CD14-positive monocyte (primary cell): ENCODE measurements around the gene BACE1-AS. TPM values are rescaled to one million over a fixed set of nuclear protein-coding genes. Genes with fewer than 3 reads are reported as not detected.

Experiments used
- DNase-seq, 3 donors: peaks; one replicate each; pipeline ENCODE4 v3.0.0-alpha.2; 2011 to 2022
- H2AFZ ChIP-seq: 2 replicates; pipeline ENCODE4 v1.6.0; 2012; ENCODE audit warnings: mild to moderate bottlenecking, low read depth, low read length, inconsistent platforms; ENCODE audit not compliant: insufficient read depth, poor library complexity, severe bottlenecking
- H3K27ac ChIP-seq, 2 donors: 1 replicate in 1 of 2; 2 replicates in 1 of 2; pipeline ENCODE4 v1.5.1; 2012 to 2013; ENCODE audit warnings: low read length in 2 of 2, control low read depth in 1 of 2, inconsistent platforms in 1 of 2, low read depth in 1 of 2, mild to moderate bottlenecking in 1 of 2
- H3K27me3 ChIP-seq, 2 donors: one replicate each; pipeline versions ENCODE4 v1.6.0 to v1.6.1; 2011 to 2013; ENCODE audit warnings: low read length in 2 of 2; ENCODE audit not compliant: control insufficient read depth in 2 of 2, insufficient read depth in 2 of 2
- H3K36me3 ChIP-seq, 2 donors: replicated peaks in 1 of 2; 1 replicate in 1 of 2; 2 replicates in 1 of 2; pipeline versions ENCODE4 v1.5.1 to v1.6.1; 2012 to 2013; ENCODE audit warnings: low read length in 2 of 2, control low read depth in 1 of 2, inconsistent platforms in 1 of 2, mild to moderate bottlenecking in 1 of 2; ENCODE audit not compliant: insufficient read depth in 2 of 2, control insufficient read depth in 1 of 2
- H3K4me1 ChIP-seq, 2 donors: 1 replicate in 1 of 2; 2 replicates in 1 of 2; pipeline versions ENCODE4 v1.5.1 to v1.6.1; 2012 to 2013; ENCODE audit warnings: low read length in 2 of 2, control low read depth in 1 of 2, inconsistent platforms in 1 of 2, mild to moderate bottlenecking in 1 of 2, moderate library complexity in 1 of 2; ENCODE audit not compliant: insufficient read depth in 2 of 2, control insufficient read depth in 1 of 2
- H3K4me2 ChIP-seq: replicated peaks from 2 replicates; pipeline ENCODE3; 2012; ENCODE audit warnings: low read length, moderate library complexity, mild to moderate bottlenecking; ENCODE audit not compliant: poor library complexity, severe bottlenecking; ENCODE audit errors: extremely low read depth
- H3K4me3 ChIP-seq, 3 experiments: fragments of 200-600 bp in 1 of 3; sonication (generic) in 1 of 3; replicated peaks in 1 of 3; 1 replicate in 2 of 3; 2 replicates in 1 of 3; pipeline ENCODE4 v1.5.1; 2011 to 2013; ENCODE audit warnings: low read length in 3 of 3, mild to moderate bottlenecking in 3 of 3, control low read depth in 2 of 3, low read depth in 2 of 3, inconsistent platforms in 1 of 3, moderate library complexity in 1 of 3
- H3K79me2 ChIP-seq: 2 replicates; pipeline ENCODE4 v1.6.0; 2012; ENCODE audit warnings: mild to moderate bottlenecking, control low read depth, inconsistent platforms, low read length, moderate library complexity; ENCODE audit not compliant: insufficient read depth
- H3K9ac ChIP-seq: 2 replicates; pipeline ENCODE4 v1.6.0; 2017; ENCODE audit warnings: low read length, mild to moderate bottlenecking; ENCODE audit not compliant: insufficient read depth, poor library complexity, severe bottlenecking
- H3K9me3 ChIP-seq, 2 donors: replicated peaks in 1 of 2; 1 replicate in 1 of 2; 2 replicates in 1 of 2; pipeline versions ENCODE4 v1.5.1 to v1.6.1; 2012 to 2013; ENCODE audit warnings: low read length in 2 of 2, control low read depth in 1 of 2; ENCODE audit not compliant: control insufficient read depth in 1 of 2, insufficient read depth in 1 of 2
- H4K20me1 ChIP-seq: 2 replicates; pipeline ENCODE4 v1.6.0; 2012; ENCODE audit warnings: mild to moderate bottlenecking, low read length, control low read depth, moderate library complexity; ENCODE audit not compliant: insufficient read depth
- H3K27ac Mint-ChIP-seq, 7 donors: one replicate each; pipeline ENCODE4 v1.8.0; 2020; ENCODE audit warnings: mild to moderate bottlenecking in 7 of 7, mixed read lengths in 7 of 7, moderate library complexity in 6 of 7, inconsistent platforms in 2 of 7
- H3K27me3 Mint-ChIP-seq, 3 donors: one replicate each; pipeline ENCODE4 v1.8.0; 2021 to 2022; ENCODE audit warnings: low read depth in 3 of 3, mild to moderate bottlenecking in 3 of 3, mixed read lengths in 3 of 3, moderate library complexity in 3 of 3, inconsistent platforms in 1 of 3
- H3K36me3 Mint-ChIP-seq, 2 donors: one replicate each; pipeline ENCODE4 v1.8.0; 2020; ENCODE audit warnings: mixed read lengths in 2 of 2, inconsistent platforms in 1 of 2, mild to moderate bottlenecking in 1 of 2
- H3K4me1 Mint-ChIP-seq: one replicate; pipeline ENCODE4 v1.8.0; 2020; ENCODE audit warnings: mild to moderate bottlenecking, mixed read lengths
- H3K4me3 Mint-ChIP-seq, 2 donors: one replicate each; pipeline ENCODE4 v1.8.0; 2020; ENCODE audit warnings: mild to moderate bottlenecking in 2 of 2, mixed read lengths in 2 of 2, moderate library complexity in 1 of 2
- H3K9me3 Mint-ChIP-seq, 7 donors: one replicate each; pipeline ENCODE4 v1.8.0; 2020 to 2022; ENCODE audit warnings: mixed read lengths in 7 of 7, mild to moderate bottlenecking in 6 of 7, moderate library complexity in 6 of 7, inconsistent platforms in 2 of 7
- CTCF ChIP-seq: fragments of 200-600 bp; IDR thresholded peaks from one replicate; pipeline ENCODE4 v1.8.0; 2022; ENCODE audit warnings: antibody characterized with exemption, mild to moderate bottlenecking
- WGBS: methylation state at CpG from one replicate; pipeline ENCODE4 v1.1.5; 2013; ENCODE audit warnings: missing lambda C conversion rate; ENCODE audit not compliant: insufficient coverage; 5-methylcytosine and 5-hydroxymethylcytosine counted together
- intact Hi-C, 2 donors: fragments of 100-400 bp; cut with micrococcal nuclease; formaldehyde crosslinking; loops; one replicate each; pipeline versions ENCODE4 v1.15.0 to v1.15.1; 2023
- polyA plus RNA-seq, 3 donors: library from polyadenylated mRNA; depleted of rRNA in 1 of 3; unstranded in 2 of 3; stranded (reverse) in 1 of 3; fragments of 300-500 nt in 2 of 3; fragments of >200 nt in 1 of 3; fragmentation: Illumina TruSeq in 2 of 3; gene quantifications; 1 replicate in 2 of 3; 2 replicates in 1 of 3; pipeline ENCODE4 v1.2.3, GENCODE V29; 2012 to 2021

BACE1-AS gene
- polyA plus RNA-seq, 3 donors = 2.7 TPM; not detected in 2

GRCh38 chr11:117292616-117293015, 1.5 kb downstream of the BACE1-AS start:
- no peak overlapping the region for H3K27ac ChIP-seq
- H3K4me3 Mint-ChIP-seq = no peak overlapping the region

GRCh38 chr11:117295438-117296137, 4.4 kb downstream of the BACE1-AS start:
- no peak overlapping the region for H3K4me3 ChIP-seq
- peaks cover 0 to 6% (median 4%) of the 10 kb centered on the region in 3 donors for H3K27me3 Mint-ChIP-seq
- H2AFZ ChIP-seq = no peak overlapping the region
- no peak for TF ChIP-seq CTCF
- H3K9ac ChIP-seq = no peak overlapping the region
- H4K20me1 ChIP-seq = no peaks in the 10 kb centered on the region
- intact Hi-C loops = no loop called here
- no peak overlapping the region for H3K27ac Mint-ChIP-seq
- no peak overlapping the region for H3K27ac ChIP-seq
- peaks cover 27 to 38% of the 10 kb centered on the region in 2 donors for H3K36me3 Mint-ChIP-seq
- no peaks in the 10 kb centered on the region for H3K4me1 ChIP-seq
- no peaks in the 10 kb centered on the region for H3K9me3 ChIP-seq
- H3K9me3 Mint-ChIP-seq = no peaks in the 10 kb centered on the region
- peaks cover 9% of the 10 kb centered on the region for H3K4me1 Mint-ChIP-seq
- no peaks in the 10 kb centered on the region for H3K79me2 ChIP-seq
- H3K27me3 ChIP-seq = no peaks in the 10 kb centered on the region
- peaks cover 11 to 22% of the 10 kb centered on the region in 2 donors for H3K36me3 ChIP-seq
- 100% methylated on average over 3 of the region's 9 CpGs for WGBS
- H3K4me3 Mint-ChIP-seq = no peak overlapping the region
- no peak overlapping the region for H3K4me2 ChIP-seq
- no peak for DNase-seq

More at GRCh38 chr11:117292616-117293015, 1.5 kb downstream of the BACE1-AS start:
- H3K4me1 Mint-ChIP-seq = peaks cover 6% of the 10 kb centered on the region
- Histone ChIP-seq H3K9ac (no peak overlapping the region), H3K79me2 (no peaks in the 10 kb centered on the region), H3K4me3 (no peak overlapping the region), H2AFZ (no peak overlapping the region), H3K36me3 (peaks cover 30 to 51% of the 10 kb centered on the region in 2 donors), H3K27me3 (no peaks in the 10 kb centered on the region), H4K20me1 (no peaks in the 10 kb centered on the region), H3K4me1 (no peaks in the 10 kb centered on the region), H3K9me3 (no peaks in the 10 kb centered on the region), H3K4me2 (no peak overlapping the region)
- H3K27me3 Mint-ChIP-seq = peaks cover 0 to 4% (median 3%) of the 10 kb centered on the region in 3 donors
- H3K36me3 Mint-ChIP-seq = peaks cover 56 to 61% of the 10 kb centered on the region in 2 donors
- intact Hi-C loops = no loop called here
- no peak overlapping the region for H3K27ac Mint-ChIP-seq
- DNase-seq = no peak
- 100% methylated on average over 1 of the region's 2 CpGs for WGBS
- no peaks in the 10 kb centered on the region for H3K9me3 Mint-ChIP-seq
- TF ChIP-seq CTCF = no peak
